Measurements from ENCODE around the gene ACCSL.

- TF ChIP-seq EZH2phosphoT487 (IDR thresholded peaks at IDR 0.05; ENCODE audit: borderline replicate concordance, low read depth) (no peak), EP300 (IDR thresholded peaks at IDR 0.05; ENCODE audit: borderline replicate concordance in 1 of 2, low read depth in 1 of 2, low read length in 1 of 2) (no peak), POLR2AphosphoS5 (IDR thresholded peaks at IDR 0.05; ENCODE audit: low read depth, low read length) (no peak), REST (IDR thresholded peaks at IDR 0.05; ENCODE audit: low read depth, low read length) (no peak), CTCF (IDR thresholded peaks at IDR 0.05) (no peak), PBX3 (IDR thresholded peaks at IDR 0.05) (no peak)
Observed at GRCh38 chr11:44033856-44034255, 13.9 kb upstream of the ACCSL start.
